Putamen (tissue), 1 donor: ENCODE measurements around the gene LNX1.

Experiments used
- DNase-seq: peaks from one replicate; pipeline ENCODE4 v3.0.0-alpha.2; 2016; ENCODE audit warnings: low spot score

LNX1 gene

GRCh38 chr4:53532521-53532920 is 58.8 kb downstream of the LNX1 start:
- DNase-seq = no peak

- DNase-seq = no peak
Observed at GRCh38 chr4:53531585-53532224, 59.6 kb downstream of the LNX1 start.

- DNase-seq = no peak
Observed at GRCh38 chr4:53529025-53529424, 62.3 kb downstream of the LNX1 start.

- no peak for DNase-seq
Observed at GRCh38 chr4:53527930-53528329, 63.4 kb downstream of the LNX1 start.

GRCh38 chr4:53527326-53527725 is 64.0 kb downstream of the LNX1 start:
- no peak for DNase-seq

GRCh38 chr4:53522334-53522733 is 69.0 kb downstream of the LNX1 start:
- no peak for DNase-seq

GRCh38 chr4:53520116-53520515 is 71.2 kb downstream of the LNX1 start:
- no peak for DNase-seq

GRCh38 chr4:53518807-53519206 is 72.5 kb downstream of the LNX1 start:
- DNase-seq = no peak

GRCh38 chr4:53515076-53515475 is 76.2 kb downstream of the LNX1 start:
- DNase-seq = no peak

- no peak for DNase-seq
Observed at GRCh38 chr4:53514509-53514908, 76.8 kb downstream of the LNX1 start.

- DNase-seq = no peak
Observed at GRCh38 chr4:53512608-53513007, 78.7 kb downstream of the LNX1 start.

GRCh38 chr4:53511014-53511413 is 80.3 kb downstream of the LNX1 start:
- DNase-seq = no peak

GRCh38 chr4:53510321-53510720 is 81.0 kb downstream of the LNX1 start:
- DNase-seq = no peak

GRCh38 chr4:53508446-53508845 is 82.8 kb downstream of the LNX1 start:
- DNase-seq = no peak

GRCh38 chr4:53507671-53508286 is 83.5 kb downstream of the LNX1 start:
- no peak for DNase-seq

GRCh38 chr4:53507058-53507457 is 84.2 kb downstream of the LNX1 start:
- DNase-seq = no peak

- no peak for DNase-seq
Observed at GRCh38 chr4:53505947-53506346, 85.3 kb downstream of the LNX1 start.

- DNase-seq = no peak
Observed at GRCh38 chr4:53502094-53502493, 89.2 kb downstream of the LNX1 start.

- no peak for DNase-seq
Observed at GRCh38 chr4:53501561-53501960, 89.7 kb downstream of the LNX1 start.

GRCh38 chr4:53500546-53500945 is 90.7 kb downstream of the LNX1 start:
- DNase-seq = no peak

GRCh38 chr4:53499791-53500190 is 91.5 kb downstream of the LNX1 start:
- no peak for DNase-seq

- DNase-seq = no peak
Observed at GRCh38 chr4:53498706-53499105, 92.6 kb downstream of the LNX1 start.

- no peak for DNase-seq
Observed at GRCh38 chr4:53497487-53498244, 93.6 kb downstream of the LNX1 start.
